AG04449 (cell line): Measurements from ENCODE around the gene DSG3.

Experiments used
- CTCF ChIA-PET: fragments of 350-600 bp; formaldehyde crosslinking; extraction: SDS; loops from one replicate; lab custom pipeline; 2021; ENCODE audit warnings: antibody characterized with exemption; lab: Yijun Ruan, JAX
- POLR2A ChIA-PET: fragments of 400-600, 350-600 bp; formaldehyde crosslinking; extraction: SDS; loops from one replicate; lab custom pipeline; 2020; ENCODE audit warnings: antibody characterized with exemption, inconsistent platforms; lab: Yijun Ruan, JAX
- DNase-seq: peaks from one replicate; pipeline ENCODE4 v3.0.0-alpha.2; 2010; ENCODE audit warnings: low read depth, low spot score
- H3K4me3 ChIP-seq: 2 replicates; pipeline ENCODE4 v1.5.1; 2011; ENCODE audit warnings: low read depth, mild to moderate bottlenecking, control low read depth, low read length
- TF ChIP-seq, protein P1 (sequence below): IDR thresholded peaks from one replicate; pipeline ENCODE4 v1.5.1; 2011; ENCODE audit warnings: mild to moderate bottlenecking, moderate library complexity, low read length, control low read depth, inconsistent platforms; ENCODE audit not compliant: insufficient read depth; ENCODE audit errors: missing control alignments

The DSG3 gene, protein sequence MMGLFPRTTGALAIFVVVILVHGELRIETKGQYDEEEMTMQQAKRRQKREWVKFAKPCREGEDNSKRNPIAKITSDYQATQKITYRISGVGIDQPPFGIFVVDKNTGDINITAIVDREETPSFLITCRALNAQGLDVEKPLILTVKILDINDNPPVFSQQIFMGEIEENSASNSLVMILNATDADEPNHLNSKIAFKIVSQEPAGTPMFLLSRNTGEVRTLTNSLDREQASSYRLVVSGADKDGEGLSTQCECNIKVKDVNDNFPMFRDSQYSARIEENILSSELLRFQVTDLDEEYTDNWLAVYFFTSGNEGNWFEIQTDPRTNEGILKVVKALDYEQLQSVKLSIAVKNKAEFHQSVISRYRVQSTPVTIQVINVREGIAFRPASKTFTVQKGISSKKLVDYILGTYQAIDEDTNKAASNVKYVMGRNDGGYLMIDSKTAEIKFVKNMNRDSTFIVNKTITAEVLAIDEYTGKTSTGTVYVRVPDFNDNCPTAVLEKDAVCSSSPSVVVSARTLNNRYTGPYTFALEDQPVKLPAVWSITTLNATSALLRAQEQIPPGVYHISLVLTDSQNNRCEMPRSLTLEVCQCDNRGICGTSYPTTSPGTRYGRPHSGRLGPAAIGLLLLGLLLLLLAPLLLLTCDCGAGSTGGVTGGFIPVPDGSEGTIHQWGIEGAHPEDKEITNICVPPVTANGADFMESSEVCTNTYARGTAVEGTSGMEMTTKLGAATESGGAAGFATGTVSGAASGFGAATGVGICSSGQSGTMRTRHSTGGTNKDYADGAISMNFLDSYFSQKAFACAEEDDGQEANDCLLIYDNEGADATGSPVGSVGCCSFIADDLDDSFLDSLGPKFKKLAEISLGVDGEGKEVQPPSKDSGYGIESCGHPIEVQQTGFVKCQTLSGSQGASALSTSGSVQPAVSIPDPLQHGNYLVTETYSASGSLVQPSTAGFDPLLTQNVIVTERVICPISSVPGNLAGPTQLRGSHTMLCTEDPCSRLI

DNA sequence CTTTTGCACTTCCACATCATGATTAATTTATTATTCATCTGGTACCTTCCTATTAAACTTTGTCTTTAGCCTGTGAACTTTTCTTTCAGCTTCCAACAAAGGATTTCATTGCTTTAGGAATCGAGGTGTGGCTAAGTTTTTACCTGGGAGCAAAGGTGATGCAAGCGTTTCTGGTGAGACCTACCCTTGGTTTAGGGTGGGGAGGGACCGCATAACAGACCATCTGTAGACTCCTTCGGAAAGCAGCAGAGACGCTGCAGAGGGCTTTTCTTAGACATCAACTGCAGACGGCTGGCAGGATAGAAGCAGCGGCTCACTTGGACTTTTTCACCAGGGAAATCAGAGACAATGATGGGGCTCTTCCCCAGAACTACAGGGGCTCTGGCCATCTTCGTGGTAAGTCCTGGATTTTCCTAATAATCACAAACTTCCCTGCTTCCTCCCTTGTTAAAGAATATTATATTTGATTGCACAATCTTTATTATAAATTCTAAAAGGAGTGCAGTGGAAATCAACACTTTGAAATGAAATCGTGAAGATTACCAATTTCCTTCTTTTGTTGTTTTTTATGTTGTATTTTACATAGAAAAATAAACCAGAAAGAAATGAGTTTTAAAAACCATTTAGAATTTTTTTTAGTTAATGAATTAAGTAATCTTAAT, at the start of gene DSG3:
TSS of gene DSG3 (plus strand) at position 212 of the 662 bp plus-strand sequence. CDS start at position 349, 137 bp downstream.
- H3K4me3 ChIP-seq = no peak within 1 kb of the TSS
- DNase-seq = no peak
- ChIA-PET POLR2A (no interaction called here), CTCF (no interaction called here)
- TF ChIP-seq, protein P1, sequence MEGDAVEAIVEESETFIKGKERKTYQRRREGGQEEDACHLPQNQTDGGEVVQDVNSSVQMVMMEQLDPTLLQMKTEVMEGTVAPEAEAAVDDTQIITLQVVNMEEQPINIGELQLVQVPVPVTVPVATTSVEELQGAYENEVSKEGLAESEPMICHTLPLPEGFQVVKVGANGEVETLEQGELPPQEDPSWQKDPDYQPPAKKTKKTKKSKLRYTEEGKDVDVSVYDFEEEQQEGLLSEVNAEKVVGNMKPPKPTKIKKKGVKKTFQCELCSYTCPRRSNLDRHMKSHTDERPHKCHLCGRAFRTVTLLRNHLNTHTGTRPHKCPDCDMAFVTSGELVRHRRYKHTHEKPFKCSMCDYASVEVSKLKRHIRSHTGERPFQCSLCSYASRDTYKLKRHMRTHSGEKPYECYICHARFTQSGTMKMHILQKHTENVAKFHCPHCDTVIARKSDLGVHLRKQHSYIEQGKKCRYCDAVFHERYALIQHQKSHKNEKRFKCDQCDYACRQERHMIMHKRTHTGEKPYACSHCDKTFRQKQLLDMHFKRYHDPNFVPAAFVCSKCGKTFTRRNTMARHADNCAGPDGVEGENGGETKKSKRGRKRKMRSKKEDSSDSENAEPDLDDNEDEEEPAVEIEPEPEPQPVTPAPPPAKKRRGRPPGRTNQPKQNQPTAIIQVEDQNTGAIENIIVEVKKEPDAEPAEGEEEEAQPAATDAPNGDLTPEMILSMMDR = no peak

GRCh38 chr18:31398191-31398590, 49.4 kb upstream of the DSG3 start:
- CTCF ChIA-PET = no interaction called here
- TF ChIP-seq, protein P1 = no peak

DNA sequence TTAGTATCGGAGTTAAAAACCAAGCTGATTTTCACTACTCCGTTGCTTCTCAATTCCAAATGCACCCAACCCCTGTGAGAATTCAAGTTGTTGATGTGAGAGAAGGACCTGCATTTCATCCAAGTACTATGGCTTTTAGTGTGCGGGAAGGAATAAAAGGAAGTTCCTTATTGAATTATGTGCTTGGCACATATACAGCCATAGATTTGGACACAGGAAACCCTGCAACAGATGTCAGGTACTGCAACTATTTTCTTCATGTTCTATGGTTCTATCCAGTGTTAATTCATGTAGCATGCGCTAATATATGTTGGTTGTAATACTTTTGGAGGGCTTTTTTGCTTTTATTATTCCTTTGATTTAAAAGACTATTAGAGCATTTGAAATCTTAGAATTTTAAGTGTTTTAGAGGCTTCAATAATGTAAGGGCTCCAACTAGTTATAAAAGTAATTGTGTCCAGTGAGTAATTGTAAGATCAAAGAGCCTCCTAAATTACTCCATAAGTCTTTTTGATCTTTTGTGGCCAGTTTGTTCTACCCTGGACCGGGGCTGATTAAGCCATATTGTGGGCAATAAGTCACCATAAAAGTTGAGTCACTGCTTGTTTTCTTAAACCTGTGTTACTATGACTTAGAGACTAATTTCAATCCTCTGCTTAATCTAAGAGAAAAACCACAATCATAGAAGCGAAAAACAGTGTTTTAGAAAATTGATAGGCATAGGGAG, 48.1 kb upstream of the DSG3 start:
- POLR2A ChIA-PET = no interaction called here
- no peak overlapping the region for H3K4me3 ChIP-seq
- DNase-seq = no peak
- TF ChIP-seq, protein P1 = no peak
- CTCF ChIA-PET = no interaction called here

More at GRCh38 chr18:31398191-31398590, 49.4 kb upstream of the DSG3 start:
- no peak overlapping the region for H3K4me3 ChIP-seq
- no peak for DNase-seq
- POLR2A ChIA-PET = no interaction called here

GRCh38 chr18:31401156-31402025, 46.1 kb upstream of the DSG3 start:
- no peak overlapping the region for H3K4me3 ChIP-seq
- TF ChIP-seq, protein P1 = no peak
- no peak for DNase-seq
- ChIA-PET CTCF (no interaction called here), POLR2A (no interaction called here)

GRCh38 chr18:31402026-31402373, 45.5 kb upstream of the DSG3 start:
- CTCF ChIA-PET = no interaction called here
- POLR2A ChIA-PET = no interaction called here
- DNase-seq = no peak
- TF ChIP-seq, protein P1 = no peak
- H3K4me3 ChIP-seq = no peak overlapping the region
